Vagina (tissue), 2 donors: ENCODE results near the gene ASB14. TPM values are rescaled to one million over a fixed set of nuclear protein-coding genes. Genes with fewer than 3 reads are reported as not detected.
A peak's percentile ranks its signal among the peaks of the same experiment; 100 is the strongest.

Experiments
- DNase-seq, 2 donors: peaks; one replicate each; pipeline ENCODE4 v3.0.0-alpha.2; 2017; ENCODE audit errors: extremely low spot score in 2 of 2
- H3K27ac ChIP-seq: fragments of 200-600 bp; sonication (generic); one replicate; pipeline ENCODE4 v1.5.1; 2019
- H3K27me3 ChIP-seq: fragments of 200-600 bp; sonication (generic); one replicate; pipeline ENCODE4 v1.5.1; 2019
- H3K36me3 ChIP-seq, 2 donors: fragments of 200-600 bp; sonication (generic); one replicate each; pipeline ENCODE4 v1.5.1; 2017 to 2019
- H3K4me1 ChIP-seq: fragments of 200-600 bp; sonication (generic); one replicate; pipeline ENCODE4 v1.5.1; 2019
- H3K4me3 ChIP-seq, 2 donors: fragments of 200-600 bp; sonication (generic); 1 replicate in 1 of 2; 2 replicates in 1 of 2; pipeline ENCODE4 v1.5.1; 2016 to 2019
- H3K9me3 ChIP-seq: fragments of 200-600 bp; sonication (generic); one replicate; pipeline ENCODE4 v1.5.1; 2019
- CTCF ChIP-seq, 3 experiments: fragments of 450-650 bp in 2 of 3; fragments of 200-600 bp in 1 of 3; sonication (generic) in 1 of 3; IDR thresholded peaks; one replicate each; pipeline ENCODE4 v1.5.1; 2017 to 2019; ENCODE audit warnings: antibody characterized with exemption in 3 of 3, mild to moderate bottlenecking in 2 of 3, moderate library complexity in 2 of 3
- POLR2A ChIP-seq, 2 donors: fragments of 450-650 bp; IDR thresholded peaks; one replicate each; pipeline ENCODE4 v1.6.1; 2017; ENCODE audit warnings: antibody characterized with exemption in 2 of 2, mild to moderate bottlenecking in 2 of 2, moderate library complexity in 2 of 2
- POLR2AphosphoS5 ChIP-seq, 2 donors: sonication (generic); formaldehyde crosslinking; IDR thresholded peaks; one replicate each; pipeline ENCODE4 v1.9.0; 2017; ENCODE audit warnings: antibody characterized with exemption in 2 of 2, mild to moderate bottlenecking in 2 of 2, low read depth in 1 of 2; ENCODE audit not compliant: insufficient read depth in 1 of 2
- intact Hi-C: fragments of 100-400 bp; cut with DNase I; formaldehyde crosslinking; loops from one replicate; pipeline ENCODE4 v1.15.1; 2023
- total RNA-seq: library from RNA; depleted of rRNA; stranded (reverse); fragments of >200 nt; gene quantifications from one replicate; pipeline ENCODE4 v1.2.3, GENCODE V29; 2016

The ASB14 gene
- total RNA-seq, 1 donor from 2014 or later = not detected

DNA sequence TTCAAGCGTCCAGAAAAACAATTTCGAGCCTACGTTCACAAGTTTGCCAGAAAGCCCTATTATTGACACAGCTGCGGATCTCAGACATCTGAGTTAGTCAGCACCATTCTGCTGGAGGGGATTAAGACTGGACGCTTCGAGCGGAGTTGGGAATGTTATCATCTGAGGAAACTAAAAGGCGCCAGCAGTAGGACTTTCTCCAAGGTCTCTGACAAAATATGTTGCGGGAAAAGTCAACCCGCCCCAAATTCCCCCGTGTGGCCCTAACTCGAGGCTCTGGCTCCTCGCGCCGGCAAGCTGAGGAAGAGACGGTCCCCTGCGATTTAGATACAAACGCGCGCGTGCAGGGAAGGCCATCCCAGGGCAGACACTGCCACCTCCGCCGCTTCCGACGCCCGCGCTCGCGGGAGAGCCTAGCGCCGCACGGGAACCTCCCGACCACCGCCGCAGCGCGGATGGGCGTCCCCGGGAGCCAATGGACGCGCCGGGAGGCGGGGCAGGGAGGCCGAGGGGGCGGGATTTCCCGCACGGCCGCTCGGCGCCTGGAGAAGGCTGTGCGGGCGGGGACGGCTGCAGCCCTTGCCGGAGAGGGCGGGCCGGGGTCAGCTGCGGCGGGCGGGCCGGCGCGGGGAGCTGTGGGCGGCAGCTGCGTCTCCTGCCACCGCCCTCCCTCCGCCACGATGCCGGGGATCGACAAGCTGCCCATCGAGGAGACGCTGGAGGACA lies 65.1 kb downstream of the ASB14 start, which contains the start of gene APPL1:
APPL1 (plus strand) TSS at position 526 of the 726 bp plus-strand sequence; CDS start at position 681, 155 bp downstream.
- H3K27ac ChIP-seq = peak within 1 kb of the TSS; percentile 91
- peak within 1 kb of the TSS; percentile 81 to 93 for H3K4me3 ChIP-seq
- intact Hi-C loops = no loop called here
- no peaks in the 10 kb centered on the region for H3K9me3 ChIP-seq
- peak in 1 of 2 donors; percentile 91 for DNase-seq
- peaks cover 41% of the 10 kb centered on the region for H3K4me1 ChIP-seq
- no peaks in the 10 kb centered on the region for H3K27me3 ChIP-seq
- TF ChIP-seq POLR2A (IDR thresholded peaks at IDR 0.05) (peak in 1 of 2 donors; percentile 56), CTCF (IDR thresholded peaks at IDR 0.05) (no peak), POLR2AphosphoS5 (IDR thresholded peaks at IDR 0.05; ENCODE audit: insufficient read depth in 1 of 2, low read depth in 1 of 2) (peak in 1 of 2 donors; percentile 90)
- no peaks in the 10 kb centered on the region for H3K36me3 ChIP-seq

GRCh38 chr3:57226176-57226575 lies 66.3 kb downstream of the ASB14 start:
- Histone ChIP-seq H3K36me3 (no peaks in the 10 kb centered on the region), H3K27me3 (no peaks in the 10 kb centered on the region), H3K4me3 (no peak overlapping the region), H3K9me3 (no peaks in the 10 kb centered on the region), H3K27ac (no peak overlapping the region), H3K4me1 (peaks cover 32% of the 10 kb centered on the region)
- TF ChIP-seq POLR2AphosphoS5 (IDR thresholded peaks at IDR 0.05; ENCODE audit: insufficient read depth in 1 of 2, low read depth in 1 of 2) (no peak), POLR2A (IDR thresholded peaks at IDR 0.05) (no peak), CTCF (IDR thresholded peaks at IDR 0.05) (no peak)
- DNase-seq = no peak
- intact Hi-C loops = no loop called here

GRCh38 chr3:57224856-57225255 lies 67.6 kb downstream of the ASB14 start:
- DNase-seq = no peak
- intact Hi-C loops = no loop called here
- Histone ChIP-seq H3K27ac (no peak overlapping the region), H3K9me3 (no peaks in the 10 kb centered on the region), H3K27me3 (no peaks in the 10 kb centered on the region), H3K36me3 (no peaks in the 10 kb centered on the region), H3K4me1 (peaks cover 19% of the 10 kb centered on the region), H3K4me3 (no peak overlapping the region)
- TF ChIP-seq CTCF (IDR thresholded peaks at IDR 0.05) = no peak
- no peak for TF ChIP-seq POLR2AphosphoS5 (IDR thresholded peaks at IDR 0.05; ENCODE audit: insufficient read depth in 1 of 2, low read depth in 1 of 2)
- no peak for TF ChIP-seq POLR2A (IDR thresholded peaks at IDR 0.05)

GRCh38 chr3:57221883-57222282 lies 70.6 kb downstream of the ASB14 start:
- Histone ChIP-seq H3K27me3 (no peaks in the 10 kb centered on the region), H3K4me3 (no peak overlapping the region), H3K36me3 (no peaks in the 10 kb centered on the region), H3K27ac (no peak overlapping the region), H3K4me1 (peaks cover 5% of the 10 kb centered on the region), H3K9me3 (no peaks in the 10 kb centered on the region)
- intact Hi-C loops = no loop called here
- no peak for DNase-seq
- TF ChIP-seq POLR2A (IDR thresholded peaks at IDR 0.05) (no peak), CTCF (IDR thresholded peaks at IDR 0.05) (no peak)

Other genes with a start within 250 kb of the ASB14 start
- gene SPATA12, start 232.0 kb downstream of the ASB14 start, total RNA-seq = not detected
- 17.2 TPM for gene IL17RD, start 127.3 kb downstream of the ASB14 start, total RNA-seq
- not detected for gene HESX1, start 92.7 kb downstream of the ASB14 start, total RNA-seq
- gene APPL1, start 65.0 kb downstream of the ASB14 start, total RNA-seq = 28.2 TPM